ENCODE results near the gene ST3GAL5. TPM values are rescaled to one million over a fixed set of nuclear protein-coding genes. Genes with fewer than 3 reads are reported as not detected.

Gene ST3GAL5
- total RNA-seq, 1 experiment from 2014 or later, result 5.9 TPM

GRCh38 chr2:85791704-85792565, 96.9 kb downstream of the ST3GAL5 start:
- POLR2A ChIA-PET (ENCODE audit: unreplicated experiment), result no interaction called here
- intact Hi-C loops (cut with micrococcal nuclease; ENCODE audit: unreplicated experiment), result no loop called here
- H4K20me1 ChIP-seq (ENCODE audit: insufficient read depth), result no peaks in the 10 kb centered on the region
- no peaks in the 10 kb centered on the region for H3K9me3 ChIP-seq (ENCODE audit: insufficient read depth, low read depth)
- H3K27me3 ChIP-seq (ENCODE audit: insufficient read depth, low read depth), result no peaks in the 10 kb centered on the region; the same call in 1 of the 2 replicates
- no peak overlapping the region for H3K4me3 ChIP-seq
- no peaks in the 10 kb centered on the region for H3K36me3 ChIP-seq (ENCODE audit: low read depth)
- no peak for TF ChIP-seq EZH2 (IDR thresholded peaks at IDR 0.05; ENCODE audit: low read depth)
- no peak for TF ChIP-seq CTCF (conservative IDR thresholded peaks at IDR 0.05)
- CTCF ChIA-PET, result no interaction called here
- no peaks in the 10 kb centered on the region for H3F3A ChIP-seq (ENCODE audit: insufficient read depth, low read depth)
- H3K4me2 ChIP-seq, result no peak overlapping the region
- BruUV-seq (replicated peaks), result no TSS peak
- H3K9me2 ChIP-seq (ENCODE audit: insufficient read depth), result no peaks in the 10 kb centered on the region
- 0 out of 2 replicates have a peak, but pooled peaks cover 4% of the 10 kb centered on the region for H3K4me1 ChIP-seq (replicated peaks; ENCODE audit: insufficient read depth)
- no peaks in the 10 kb centered on the region for H3K79me2 ChIP-seq (ENCODE audit: low read depth)
- no peak overlapping the region for H2AFZ ChIP-seq
- DNase-seq, result no peak
- H3K27ac ChIP-seq, result no peak overlapping the region

- Histone ChIP-seq H3K9me2 (ENCODE audit: insufficient read depth) (no peaks in the 10 kb centered on the region), H3K4me3 (no peak overlapping the region), H4K20me1 (ENCODE audit: insufficient read depth) (no peaks in the 10 kb centered on the region), H3K4me2 (no peak overlapping the region), H2AFZ (no peak overlapping the region), H3K79me2 (ENCODE audit: low read depth) (no peaks in the 10 kb centered on the region), H3K9me3 (ENCODE audit: insufficient read depth, low read depth) (no peaks in the 10 kb centered on the region), H3K27ac (no peak overlapping the region), H3K36me3 (ENCODE audit: low read depth) (no peaks in the 10 kb centered on the region), H3K27me3 (ENCODE audit: insufficient read depth, low read depth) (no peaks in the 10 kb centered on the region; the same call in 1 of the 2 replicates), H3F3A (ENCODE audit: insufficient read depth, low read depth) (no peaks in the 10 kb centered on the region), H3K4me1 (replicated peaks; ENCODE audit: insufficient read depth) (0 out of 2 replicates have a peak, but pooled peaks cover 4% of the 10 kb centered on the region)
- no TSS peak for BruUV-seq (replicated peaks)
- TF ChIP-seq CTCF (conservative IDR thresholded peaks at IDR 0.05) (no peak), EZH2 (IDR thresholded peaks at IDR 0.05; ENCODE audit: low read depth) (no peak)
- intact Hi-C loops (cut with micrococcal nuclease; ENCODE audit: unreplicated experiment), result no loop called here
- DNase-seq, result no peak
- ChIA-PET CTCF (no interaction called here), POLR2A (ENCODE audit: unreplicated experiment) (no interaction called here)
Measured at GRCh38 chr2:85790499-85791188, 98.1 kb downstream of the ST3GAL5 start.

GRCh38 chr2:85790032-85790431, 98.8 kb downstream of the ST3GAL5 start:
- no peaks in the 10 kb centered on the region for H3K9me3 ChIP-seq (ENCODE audit: insufficient read depth, low read depth)
- TF ChIP-seq EZH2 (IDR thresholded peaks at IDR 0.05; ENCODE audit: low read depth) (no peak), CTCF (conservative IDR thresholded peaks at IDR 0.05) (no peak)
- intact Hi-C loops (cut with micrococcal nuclease; ENCODE audit: unreplicated experiment), result no loop called here
- ChIA-PET POLR2A (ENCODE audit: unreplicated experiment) (interaction anchor here (0.5 kb wide), 1 partner anchor 18 kb away, joined by 3 read pairs; no protein-coding TSS in a partner anchor), CTCF (no interaction called here)
- BruUV-seq (replicated peaks), result no TSS peak
- H3K27ac ChIP-seq, result no peak overlapping the region
- DNase-seq, result no peak
- no peaks in the 10 kb centered on the region for H3K9me2 ChIP-seq (ENCODE audit: insufficient read depth)
- H3K27me3 ChIP-seq (ENCODE audit: insufficient read depth, low read depth), result no peaks in the 10 kb centered on the region; the same call in 1 of the 2 replicates
- H3K4me1 ChIP-seq (replicated peaks; ENCODE audit: insufficient read depth), result 0 out of 2 replicates have a peak, but pooled peaks cover 4% of the 10 kb centered on the region
- no peak overlapping the region for H3K4me2 ChIP-seq
- H4K20me1 ChIP-seq (ENCODE audit: insufficient read depth), result no peaks in the 10 kb centered on the region
- H3K4me3 ChIP-seq, result no peak overlapping the region
- no peak overlapping the region for H2AFZ ChIP-seq
- H3F3A ChIP-seq (ENCODE audit: insufficient read depth, low read depth), result no peaks in the 10 kb centered on the region
- no peaks in the 10 kb centered on the region for H3K79me2 ChIP-seq (ENCODE audit: low read depth)
- no peaks in the 10 kb centered on the region for H3K36me3 ChIP-seq (ENCODE audit: low read depth)
